T47D (cell line): ENCODE measurements around the gene IRS2.

ENCODE experiments used
- DNase-seq, 2 experiments: peaks; one replicate each; pipeline versions ENCODE4 v3.0.0 to v3.0.0-alpha.2; 2011 to 2012; ENCODE audit warnings: low read depth in 1 of 2, low spot score in 1 of 2
- JUND ChIP-seq: IDR thresholded peaks from 2 replicates; pipeline ENCODE4 v1.6.1; 2012; ENCODE audit warnings: low read depth
- in situ Hi-C: cut with HindIII; loops from 2 replicates; pipeline ENCODE4 v1.10.0; 2016; ENCODE audit warnings: low sequenced_read_pairs, low pct_unique_long_range_greater_than_20kb

IRS2 gene

GRCh38 chr13:109769921-109770320, 16.5 kb downstream of the IRS2 start:
- no peak for TF ChIP-seq JUND
- no peak for DNase-seq
- in situ Hi-C loops = no loop called here

GRCh38 chr13:109769275-109769674, 17.1 kb downstream of the IRS2 start:
- no peak for DNase-seq
- in situ Hi-C loops = no loop called here
- TF ChIP-seq JUND = no peak

GRCh38 chr13:109768616-109769015, 17.8 kb downstream of the IRS2 start:
- no peak for DNase-seq
- in situ Hi-C loops = no loop called here
- TF ChIP-seq JUND = no peak

GRCh38 chr13:109768176-109768575, 18.2 kb downstream of the IRS2 start:
- no peak for TF ChIP-seq JUND
- no peak for DNase-seq
- in situ Hi-C loops = no loop called here

- no peak for DNase-seq
- in situ Hi-C loops = no loop called here
- no peak for TF ChIP-seq JUND
Observed at GRCh38 chr13:109767023-109767422, 19.4 kb downstream of the IRS2 start.

DNA sequence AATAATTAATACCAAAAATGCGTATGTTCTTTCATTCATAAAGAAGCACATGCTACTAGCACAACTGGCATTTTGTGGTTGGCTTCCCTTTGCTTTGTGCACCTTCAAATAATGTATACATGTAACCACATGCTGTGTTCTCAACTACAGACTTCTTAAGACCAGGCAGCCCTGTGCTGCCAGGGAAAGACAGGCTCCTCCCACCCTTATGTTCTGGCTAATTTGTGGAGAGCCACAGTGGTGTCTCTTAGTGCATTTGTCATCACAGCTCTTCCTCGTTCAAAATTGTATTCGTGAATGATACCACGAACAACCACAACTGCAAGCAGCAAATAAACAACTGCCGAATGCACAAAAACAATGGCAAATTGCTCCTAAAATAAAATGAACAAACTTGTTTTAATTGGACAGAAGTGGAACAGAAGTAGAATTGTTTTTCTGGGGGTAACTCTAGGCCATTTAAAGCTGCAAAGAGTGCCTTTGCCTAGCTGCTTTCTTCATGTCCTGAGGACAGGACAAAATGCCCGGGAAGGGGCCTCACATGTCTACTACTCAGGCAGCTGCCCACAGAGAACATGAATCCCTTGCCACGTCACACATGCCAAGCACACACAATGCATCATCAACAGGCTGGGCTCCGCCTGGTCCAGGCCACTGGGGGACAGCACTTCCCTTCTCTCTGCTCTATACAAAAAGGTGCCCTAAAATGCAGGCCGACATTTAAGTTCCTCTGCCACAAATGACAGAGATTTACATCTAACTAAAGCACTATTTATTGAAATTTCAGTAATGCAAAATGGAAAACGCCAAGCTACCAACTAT, 21.7 kb downstream of the IRS2 start:
- in situ Hi-C loops = no loop called here
- no peak for TF ChIP-seq JUND
- DNase-seq = no peak

DNA sequence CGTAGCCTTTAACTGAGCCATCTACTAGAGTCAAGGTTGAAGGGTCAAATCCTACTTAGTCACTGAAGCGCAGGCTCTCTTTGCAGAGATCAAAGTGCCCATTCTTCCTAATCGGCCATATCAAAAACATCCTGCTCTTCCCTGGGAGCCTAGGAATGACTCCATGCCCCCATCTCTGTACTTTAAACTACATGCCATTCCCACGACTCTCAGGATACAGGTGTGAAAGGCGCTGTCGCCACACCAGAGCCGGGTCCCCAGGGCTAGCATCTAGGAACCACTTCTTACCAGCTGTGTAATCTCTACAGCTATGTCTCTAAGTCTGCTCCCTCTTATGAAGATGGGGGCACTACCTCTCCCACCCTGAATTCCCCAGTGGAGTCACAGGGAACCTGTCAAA, 22.3 kb downstream of the IRS2 start:
- in situ Hi-C loops = no loop called here
- no peak for DNase-seq
- no peak for TF ChIP-seq JUND

GRCh38 chr13:109762791-109763190, 23.6 kb downstream of the IRS2 start:
- in situ Hi-C loops = no loop called here
- no peak for TF ChIP-seq JUND
- no peak for DNase-seq

- in situ Hi-C loops = no loop called here
- no peak for TF ChIP-seq JUND
- no peak for DNase-seq
Observed at GRCh38 chr13:109761695-109762094, 24.7 kb downstream of the IRS2 start.

- no peak for TF ChIP-seq JUND
- DNase-seq = no peak
- in situ Hi-C loops = no loop called here
Observed at GRCh38 chr13:109760951-109761350, 25.4 kb downstream of the IRS2 start.

- in situ Hi-C loops = no loop called here
- no peak for DNase-seq
- TF ChIP-seq JUND = no peak
Observed at GRCh38 chr13:109760402-109760801, 26.0 kb downstream of the IRS2 start.

GRCh38 chr13:109759609-109760008, 26.8 kb downstream of the IRS2 start:
- DNase-seq = no peak
- no peak for TF ChIP-seq JUND
- in situ Hi-C loops = no loop called here

- in situ Hi-C loops = no loop called here
- DNase-seq = no peak
- no peak for TF ChIP-seq JUND
Observed at GRCh38 chr13:109758937-109759480, 27.4 kb downstream of the IRS2 start.

- no peak for TF ChIP-seq JUND
- no peak for DNase-seq
- in situ Hi-C loops = no loop called here
Observed at GRCh38 chr13:109756778-109757177, 29.6 kb downstream of the IRS2 start.
